HepG2 (cell line): ENCODE results near the gene PTPRCAP. TPM values are rescaled to one million over a fixed set of nuclear protein-coding genes. Genes with fewer than 3 reads are reported as not detected.
A peak's percentile ranks its signal among the peaks of the same experiment; 100 is the strongest.

ENCODE experiments used
- ATAC-seq: fragments of 200-7000 bp; cut with Tn5 transposase; 3 replicates; pipeline ENCODE4 v1.9.1; 2020; ENCODE audit warnings: mild to moderate bottlenecking, moderate library complexity
- BruUV-seq: library from RNA; stranded (reverse); fragments of 400-500 nt; replicated peaks from 2 replicates; lab custom pipeline; 2021; lab: Mats Ljungman, UMichigan
- CTCF ChIA-PET: fragments of 300-600 bp; formaldehyde crosslinking; extraction: SDS; loops from one replicate; lab custom pipeline; 2021; ENCODE audit warnings: low total read pairs, inconsistent platforms, low intra/inter-chr PET ratio; lab: Yijun Ruan, JAX
- POLR2A ChIA-PET: fragments of 350-600 bp; sonication (Branson Sonifier 250); formaldehyde crosslinking; loops from one replicate; lab custom pipeline; 2020; ENCODE audit warnings: antibody characterized with exemption, inconsistent platforms; lab: Yijun Ruan, JAX
- DNase-seq: peaks from one replicate; pipeline ENCODE4 v3.0.0-alpha.2; 2015; ENCODE audit warnings: low spot score
- FAIRE-seq: peaks from 3 replicates; lab custom pipeline; 2011; peaks lifted over from hg19 to GRCh38; lab: Jason Lieb, UNC
- H2AFZ ChIP-seq: one replicate; pipeline ENCODE4 v1.6.1; 2011; ENCODE audit warnings: low read length, inconsistent platforms
- H3K27ac ChIP-seq: fragments of 300-600 bp; 3 replicates; pipeline ENCODE4 v1.8.0; 2011; ENCODE audit warnings: mixed run types, mild to moderate bottlenecking, mixed read lengths, low read length, inconsistent platforms; ENCODE audit not compliant: insufficient read depth; ENCODE audit errors: extremely low read length
- H3K27me3 ChIP-seq, 2 experiments: fragments of 200-600 bp in 1 of 2; 2 replicates in 1 of 2; 3 replicates in 1 of 2; pipeline versions ENCODE4 v1.6.0 to v1.8.0; 2011; ENCODE audit warnings: low read length in 2 of 2, mild to moderate bottlenecking in 2 of 2, moderate library complexity in 2 of 2, inconsistent platforms in 1 of 2; ENCODE audit not compliant: insufficient read depth in 2 of 2, control insufficient read depth in 1 of 2
- H3K36me3 ChIP-seq, 2 experiments: fragments of 200-600 bp in 1 of 2; replicated peaks in 1 of 2; 2 replicates in 1 of 2; 3 replicates in 1 of 2; pipeline versions ENCODE4 v1.5.1 to v1.8.0; 2011; ENCODE audit warnings: low read length in 2 of 2, inconsistent platforms in 1 of 2; ENCODE audit not compliant: insufficient read depth in 2 of 2, control insufficient read depth in 1 of 2
- H3K4me1 ChIP-seq: 2 replicates; pipeline ENCODE4 v1.5.1; 2012; ENCODE audit warnings: low read length, inconsistent platforms; ENCODE audit not compliant: insufficient read depth
- H3K4me2 ChIP-seq: 2 replicates; pipeline ENCODE4 v1.6.0; 2011; ENCODE audit warnings: low read depth, low read length, inconsistent platforms
- H3K4me3 ChIP-seq, 3 experiments: fragments of 200-600 bp in 1 of 3; sonication (generic), shearing (Covaris generic) in 1 of 3; replicated peaks in 1 of 3; 2 replicates each; pipeline ENCODE4 v1.5.1; 2011 to 2016; ENCODE audit warnings: low read length in 3 of 3, inconsistent platforms in 2 of 3, low read depth in 2 of 3, mild to moderate bottlenecking in 2 of 3, control low read depth in 1 of 3, mixed read lengths in 1 of 3; ENCODE audit not compliant: insufficient read depth in 1 of 3
- H3K79me2 ChIP-seq: one replicate; pipeline ENCODE4 v1.6.1; 2011; ENCODE audit warnings: low read length, inconsistent platforms; ENCODE audit not compliant: insufficient read depth
- H3K9ac ChIP-seq: 2 replicates; pipeline ENCODE4 v1.6.0; 2011; ENCODE audit warnings: mild to moderate bottlenecking, low read depth, low read length, inconsistent platforms; ENCODE audit not compliant: insufficient read depth
- H3K9me3 ChIP-seq: 2 replicates; pipeline ENCODE4 v1.5.1; 2012; ENCODE audit warnings: mild to moderate bottlenecking, low read length
- H4K20me1 ChIP-seq: 2 replicates; pipeline ENCODE4 v1.6.0; 2011; ENCODE audit warnings: inconsistent platforms, mild to moderate bottlenecking, low read length, moderate library complexity; ENCODE audit not compliant: insufficient read depth
- ARHGAP35 ChIP-seq: sonication (generic); formaldehyde crosslinking; IDR thresholded peaks from 2 replicates; pipeline ENCODE4 v1.9.0; 2022; ENCODE audit warnings: mild to moderate bottlenecking, inconsistent platforms, moderate library complexity, missing genetic modification reagents, borderline replicate concordance
- CREB1 ChIP-seq, 2 experiments: fragments of 450-650 bp in 1 of 2; IDR thresholded peaks; 2 replicates each; pipeline ENCODE4 v1.6.1; 2016 to 2017; ENCODE audit warnings: control low read depth in 1 of 2, mild to moderate bottlenecking in 1 of 2, missing compliant biosample characterization in 1 of 2, missing genetic modification characterization in 1 of 2
- KIAA2018 ChIP-seq: sonication (generic); formaldehyde crosslinking; IDR thresholded peaks from 2 replicates; pipeline ENCODE4 v1.5.0; 2020; ENCODE audit warnings: mild to moderate bottlenecking, missing genetic modification reagents, borderline replicate concordance
- NR2F2 ChIP-seq: IDR thresholded peaks from 2 replicates; pipeline ENCODE4 v1.6.1; 2012; ENCODE audit warnings: low read depth, inconsistent platforms, borderline replicate concordance
- ZNF468 ChIP-seq: sonication (generic); formaldehyde crosslinking; IDR thresholded peaks from 2 replicates; pipeline ENCODE4 v1.8.0; 2022; ENCODE audit warnings: mild to moderate bottlenecking, moderate library complexity, missing genetic modification reagents
- WGBS: methylation state at CpG from one replicate; pipeline ENCODE4 v1.1.6; 2017; ENCODE audit warnings: low lambda C conversion rate; 5-methylcytosine and 5-hydroxymethylcytosine counted together
- in situ Hi-C: cut with HindIII; loops from 2 replicates; pipeline ENCODE4 v1.10.0; 2017; ENCODE audit warnings: low pct_unique_long_range_greater_than_20kb; ENCODE audit not compliant: extremely low pct_ligation_motif_present
- intact Hi-C: fragments of 100-400 bp; cut with micrococcal nuclease; formaldehyde crosslinking; loops from one replicate; pipeline ENCODE4 v1.10.0; 2022; ENCODE audit not compliant: unreplicated experiment
- polyA plus RNA-seq, 8 experiments: library from polyadenylated mRNA; depleted of rRNA in 3 of 8; stranded (reverse) in 7 of 8; unstranded in 1 of 8; fragments of >200 nt; fragmentation: Illumina TruSeq in 4 of 8; extraction: Trizol in 4 of 8; gene quantifications; 2 replicates each; pipeline versions ENCODE4 v1.2.1 to v1.2.3, GENCODE V29; 2011 to 2016; ENCODE audit warnings: low read depth in 4 of 8, missing spikeins in 1 of 8, mixed read lengths in 1 of 8; ENCODE audit not compliant: insufficient read depth in 1 of 8
- total RNA-seq, 5 experiments: library from RNA; depleted of rRNA; stranded (reverse); fragments of >200 nt; fragmentation: Illumina TruSeq; extraction: Trizol; gene quantifications; 2 replicates each; pipeline ENCODE4 v1.2.3, GENCODE V29; 2016; ENCODE audit warnings: low read depth in 1 of 5
- TF ChIP-seq, protein P1 (sequence below): sonication (generic); formaldehyde crosslinking; IDR thresholded peaks from one replicate; pipeline ENCODE4 v1.5.1; 2020; ENCODE audit warnings: mild to moderate bottlenecking, missing genetic modification reagents; ENCODE audit errors: not compliant biosample characterization

Gene PTPRCAP
- total and polyA plus RNA-seq, 2 of the 13 experiments (the other 11 are each of a cell fraction or from before 2014, with no cell fraction given), result 0.60 to 0.70 TPM

DNA sequence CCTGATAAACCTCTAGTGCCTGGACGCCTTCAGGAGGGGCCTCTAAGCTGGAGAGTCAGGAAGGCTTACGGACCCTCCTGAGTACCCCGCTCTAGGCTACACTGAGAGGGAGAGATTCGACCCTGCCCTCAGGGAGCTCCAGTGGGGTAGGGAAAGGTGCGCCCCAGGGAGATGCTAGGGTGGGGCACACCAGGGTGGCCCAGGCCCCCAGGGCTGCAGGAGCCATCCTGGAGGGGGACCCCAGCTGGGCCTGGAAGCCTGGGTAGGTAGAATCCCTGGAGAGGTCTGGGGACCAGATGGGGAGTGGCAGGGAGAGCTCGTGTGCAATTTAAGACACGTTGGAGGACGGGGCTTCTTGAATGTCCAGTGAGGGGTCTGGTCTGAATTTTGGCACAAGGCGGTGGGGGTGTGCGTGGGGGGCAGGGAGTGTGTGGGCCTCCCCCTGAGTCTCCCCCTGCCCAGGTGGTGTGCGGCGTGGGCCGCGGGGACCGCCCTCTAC is 17.3 kb downstream of the PTPRCAP start:
- Histone ChIP-seq H3K27me3 (peaks cover 5 to 38% of the 10 kb centered on the region in 2 experiments; a peak in 4 of 5 replicates), H3K27ac (no peak overlapping the region), H3K9me3 (no peaks in the 10 kb centered on the region), H3K79me2 (no peaks in the 10 kb centered on the region), H3K36me3 (no peaks in the 10 kb centered on the region), H3K4me3 (peak overlapping the region in 2 of 3 experiments; percentile 53 to 70; a peak in 5 of 6 replicates), H3K9ac (peak overlapping the region; percentile 57), H2AFZ (no peak overlapping the region), H3K4me2 (peak overlapping the region; percentile 80), H3K4me1 (peaks cover 67% of the 10 kb centered on the region), H4K20me1 (no peaks in the 10 kb centered on the region)
- ChIA-PET POLR2A (interaction anchor here (0.7 to 7.4 kb wide), 6 partner anchors 9 to 132 kb away, joined by 3 to 78 read pairs (median 6); partner anchors contain the start of genes AIP, PPP1CA and TBC1D10C), CTCF (no interaction called here)
- intact Hi-C loops, result no loop called here
- no TSS peak for BruUV-seq
- FAIRE-seq, result no peak
- in situ Hi-C loops, result no loop called here
- ATAC-seq, result no peak
- no peak for DNase-seq
- 59% methylated on average over 4 of the region's 15 CpGs for WGBS
- TF ChIP-seq CREB1 (IDR thresholded peaks at IDR 0.05) (no peak), CREB1 (CRISPR knock-in tag; IDR thresholded peaks at IDR 0.05) (no peak), NR2F2 (no peak), KIAA2018 (CRISPR knock-in tag) (no peak), ARHGAP35 (CRISPR knock-in tag) (no peak), ZNF468 (no peak)
- TF ChIP-seq, protein P1, sequence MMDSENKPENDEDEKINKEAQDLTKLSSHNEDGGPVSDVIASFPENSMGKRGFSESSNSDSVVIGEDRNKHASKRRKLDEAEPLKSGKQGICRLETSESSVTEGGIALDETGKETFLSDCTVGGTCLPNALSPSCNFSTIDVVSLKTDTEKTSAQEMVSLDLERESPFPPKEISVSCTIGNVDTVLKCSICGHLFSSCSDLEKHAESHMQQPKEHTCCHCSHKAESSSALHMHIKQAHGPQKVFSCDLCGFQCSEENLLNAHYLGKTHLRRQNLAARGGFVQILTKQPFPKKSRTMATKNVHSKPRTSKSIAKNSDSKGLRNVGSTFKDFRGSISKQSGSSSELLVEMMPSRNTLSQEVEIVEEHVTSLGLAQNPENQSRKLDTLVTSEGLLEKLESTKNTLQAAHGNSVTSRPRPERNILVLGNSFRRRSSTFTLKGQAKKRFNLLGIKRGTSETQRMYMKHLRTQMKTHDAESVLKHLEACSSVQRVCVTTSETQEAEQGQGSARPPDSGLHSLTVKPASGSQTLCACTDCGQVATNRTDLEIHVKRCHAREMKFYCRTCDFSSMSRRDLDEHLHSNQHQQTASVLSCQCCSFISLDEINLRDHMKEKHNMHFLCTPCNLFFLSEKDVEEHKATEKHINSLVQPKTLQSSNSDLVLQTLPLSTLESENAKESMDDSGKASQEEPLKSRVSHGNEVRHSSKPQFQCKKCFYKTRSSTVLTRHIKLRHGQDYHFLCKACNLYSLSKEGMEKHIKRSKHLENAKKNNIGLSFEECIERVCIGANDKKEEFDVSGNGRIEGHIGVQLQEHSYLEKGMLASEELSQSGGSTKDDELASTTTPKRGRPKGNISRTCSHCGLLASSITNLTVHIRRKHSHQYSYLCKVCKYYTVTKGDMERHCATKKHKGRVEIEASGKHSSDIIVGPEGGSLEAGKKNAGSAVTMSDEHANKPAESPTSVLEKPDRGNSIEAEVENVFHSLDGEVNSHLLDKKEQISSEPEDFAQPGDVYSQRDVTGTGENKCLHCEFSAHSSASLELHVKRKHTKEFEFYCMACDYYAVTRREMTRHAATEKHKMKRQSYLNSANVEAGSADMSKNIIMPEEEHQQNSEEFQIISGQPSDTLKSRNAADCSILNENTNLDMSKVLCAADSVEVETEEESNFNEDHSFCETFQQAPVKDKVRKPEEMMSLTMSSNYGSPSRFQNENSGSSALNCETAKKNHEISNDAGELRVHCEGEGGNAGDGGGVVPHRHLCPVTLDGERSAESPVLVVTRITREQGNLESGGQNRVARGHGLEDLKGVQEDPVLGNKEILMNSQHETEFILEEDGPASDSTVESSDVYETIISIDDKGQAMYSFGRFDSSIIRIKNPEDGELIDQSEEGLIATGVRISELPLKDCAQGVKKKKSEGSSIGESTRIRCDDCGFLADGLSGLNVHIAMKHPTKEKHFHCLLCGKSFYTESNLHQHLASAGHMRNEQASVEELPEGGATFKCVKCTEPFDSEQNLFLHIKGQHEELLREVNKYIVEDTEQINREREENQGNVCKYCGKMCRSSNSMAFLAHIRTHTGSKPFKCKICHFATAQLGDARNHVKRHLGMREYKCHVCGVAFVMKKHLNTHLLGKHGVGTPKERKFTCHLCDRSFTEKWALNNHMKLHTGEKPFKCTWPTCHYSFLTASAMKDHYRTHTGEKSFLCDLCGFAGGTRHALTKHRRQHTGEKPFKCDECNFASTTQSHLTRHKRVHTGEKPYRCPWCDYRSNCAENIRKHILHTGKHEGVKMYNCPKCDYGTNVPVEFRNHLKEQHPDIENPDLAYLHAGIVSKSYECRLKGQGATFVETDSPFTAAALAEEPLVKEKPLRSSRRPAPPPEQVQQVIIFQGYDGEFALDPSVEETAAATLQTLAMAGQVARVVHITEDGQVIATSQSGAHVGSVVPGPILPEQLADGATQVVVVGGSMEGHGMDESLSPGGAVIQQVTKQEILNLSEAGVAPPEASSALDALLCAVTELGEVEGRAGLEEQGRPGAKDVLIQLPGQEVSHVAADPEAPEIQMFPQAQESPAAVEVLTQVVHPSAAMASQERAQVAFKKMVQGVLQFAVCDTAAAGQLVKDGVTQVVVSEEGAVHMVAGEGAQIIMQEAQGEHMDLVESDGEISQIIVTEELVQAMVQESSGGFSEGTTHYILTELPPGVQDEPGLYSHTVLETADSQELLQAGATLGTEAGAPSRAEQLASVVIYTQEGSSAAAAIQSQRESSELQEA (CRISPR knock-in tag), result peak; percentile 50
